Hepatocyte (in vitro differentiated cells): ENCODE results near the gene CD300H.

ENCODE experiments used
- CTCF ChIP-seq: fragments of 200-600 bp; sonication (generic); IDR thresholded peaks from 2 replicates; pipeline ENCODE4 v1.5.1; 2016; ENCODE audit warnings: antibody characterized with exemption, mild to moderate bottlenecking; ENCODE audit not compliant: poor library complexity
- EZH2 ChIP-seq: fragments of 200-600 bp; sonication (generic); IDR thresholded peaks from 2 replicates; pipeline ENCODE4 v1.6.1; 2016; ENCODE audit warnings: antibody characterized with exemption, mild to moderate bottlenecking, borderline replicate concordance
- EZH2phosphoT487 ChIP-seq: fragments of 200-600 bp; sonication (generic); IDR thresholded peaks from one replicate; pipeline ENCODE4 v1.6.1; 2018; ENCODE audit warnings: antibody characterized with exemption, mild to moderate bottlenecking, low read depth, moderate library complexity; ENCODE audit not compliant: unreplicated experiment, severe bottlenecking

DNA sequence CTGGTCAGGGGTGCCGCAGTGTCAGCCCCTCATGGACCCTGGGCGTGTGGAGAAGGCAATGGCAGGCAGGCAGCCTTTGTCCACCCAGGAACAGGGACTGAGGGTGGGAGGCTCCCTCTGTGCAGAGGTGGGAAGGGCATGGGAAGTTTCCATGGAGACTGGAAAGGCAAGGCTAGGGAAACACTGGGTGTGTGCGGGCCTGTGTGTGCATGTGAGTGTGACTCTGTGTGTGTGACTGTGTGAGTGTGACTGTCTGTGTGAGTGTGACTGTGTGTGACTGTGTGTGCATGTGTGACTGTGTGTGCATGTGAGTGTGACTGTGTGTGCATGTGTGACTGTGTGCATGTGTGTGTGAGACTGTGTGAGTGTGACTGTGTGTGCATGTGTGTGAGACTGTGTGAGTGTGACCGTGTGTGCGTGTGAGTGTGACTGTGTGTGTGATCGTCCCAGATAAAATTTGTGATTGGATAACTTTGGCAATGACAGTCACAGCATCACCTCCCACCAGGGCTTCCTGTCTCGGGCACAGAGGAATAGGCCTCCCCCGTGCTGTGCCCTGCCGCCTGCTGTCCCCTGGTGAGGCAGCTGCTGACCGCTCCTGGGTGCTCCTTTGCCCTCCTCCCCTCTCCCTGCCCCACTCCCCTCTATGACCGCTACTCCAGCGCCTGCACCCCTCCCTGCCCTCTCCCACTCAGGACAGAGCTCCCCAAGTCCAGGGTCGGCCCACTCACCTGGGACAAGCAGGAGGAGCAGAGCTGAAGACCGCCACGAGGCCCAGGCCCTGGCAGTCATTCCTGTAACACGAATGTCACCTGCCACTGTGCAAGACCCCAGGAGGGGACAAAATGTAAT, 22.1 kb downstream of the CD300H start:
- TF ChIP-seq CTCF (no peak), EZH2 (no peak), EZH2phosphoT487 (no peak)
